ENCODE data around the gene CARD8. TPM values are rescaled to one million over a fixed set of nuclear protein-coding genes. Genes with fewer than 3 reads are reported as not detected.
A peak's percentile ranks its signal among the peaks of the same experiment; 100 is the strongest.

Gene CARD8
- total RNA-seq, 4 donors from 2014 or later, result 13.1 to 48.4 (median 29.4) TPM

- WGBS, 2 donors (ENCODE audit: low coverage in 1 of 2), result 73 to 79% methylated on average over 6 to 13 of the region's 13 CpGs
- Histone ChIP-seq H3K4me3 (no peak overlapping the region), H3K27ac (no peak overlapping the region), H3K4me1 (no peaks in the 10 kb centered on the region), H3K27me3 (no peaks in the 10 kb centered on the region), H3K9me3 (no peaks in the 10 kb centered on the region), H3K36me3 (no peaks in the 10 kb centered on the region)
- peak; percentile 26 for DNase-seq
- TF ChIP-seq POLR2A (IDR thresholded peaks at IDR 0.05) (no peak), POLR2AphosphoS5 (IDR thresholded peaks at IDR 0.05) (no peak), EP300 (IDR thresholded peaks at IDR 0.05; ENCODE audit: low read depth) (no peak)
- in situ Hi-C loops (cut with MboI; ENCODE audit: low pct_ligation_motif_present in 1 of 4, low pct_unique_long_range_greater_than_20kb in 1 of 4, low sequenced_read_pairs in 3 of 4), result no loop called here
- intact Hi-C loops (cut with DNase I; ENCODE audit: low total_unique reads), result no loop called here
These were observed 65.3 kb downstream of the CARD8 start for GRCh38 chr19:48190288-48190884.

DNA sequence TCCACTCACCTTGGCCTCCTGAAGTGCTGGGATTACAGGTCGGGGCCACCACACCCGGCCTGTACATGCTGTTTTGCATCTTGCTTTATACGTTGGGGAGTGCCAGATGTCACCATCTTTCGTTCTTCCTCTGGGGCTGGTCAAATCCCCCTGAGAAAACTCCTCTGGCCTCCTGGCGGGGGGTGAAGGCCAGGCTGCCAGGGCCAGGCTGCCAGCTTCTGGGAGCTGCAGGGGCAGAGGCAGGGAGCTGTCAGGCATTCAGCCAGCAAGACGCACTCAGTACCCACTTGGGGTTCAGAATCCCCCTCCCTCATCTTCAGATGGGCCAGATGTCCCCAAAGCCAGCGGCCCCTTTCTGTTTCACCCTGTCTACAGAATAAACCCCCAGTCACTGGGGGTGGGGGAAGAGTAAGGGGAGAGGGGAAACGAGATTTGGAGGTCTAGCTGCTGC, 69.1 kb downstream of the CARD8 start:
- H3K27me3 ChIP-seq, result no peaks in the 10 kb centered on the region
- H3K27ac ChIP-seq, result no peak overlapping the region
- TF ChIP-seq EP300 (IDR thresholded peaks at IDR 0.05; ENCODE audit: low read depth), result no peak
- TF ChIP-seq, protein P1, sequence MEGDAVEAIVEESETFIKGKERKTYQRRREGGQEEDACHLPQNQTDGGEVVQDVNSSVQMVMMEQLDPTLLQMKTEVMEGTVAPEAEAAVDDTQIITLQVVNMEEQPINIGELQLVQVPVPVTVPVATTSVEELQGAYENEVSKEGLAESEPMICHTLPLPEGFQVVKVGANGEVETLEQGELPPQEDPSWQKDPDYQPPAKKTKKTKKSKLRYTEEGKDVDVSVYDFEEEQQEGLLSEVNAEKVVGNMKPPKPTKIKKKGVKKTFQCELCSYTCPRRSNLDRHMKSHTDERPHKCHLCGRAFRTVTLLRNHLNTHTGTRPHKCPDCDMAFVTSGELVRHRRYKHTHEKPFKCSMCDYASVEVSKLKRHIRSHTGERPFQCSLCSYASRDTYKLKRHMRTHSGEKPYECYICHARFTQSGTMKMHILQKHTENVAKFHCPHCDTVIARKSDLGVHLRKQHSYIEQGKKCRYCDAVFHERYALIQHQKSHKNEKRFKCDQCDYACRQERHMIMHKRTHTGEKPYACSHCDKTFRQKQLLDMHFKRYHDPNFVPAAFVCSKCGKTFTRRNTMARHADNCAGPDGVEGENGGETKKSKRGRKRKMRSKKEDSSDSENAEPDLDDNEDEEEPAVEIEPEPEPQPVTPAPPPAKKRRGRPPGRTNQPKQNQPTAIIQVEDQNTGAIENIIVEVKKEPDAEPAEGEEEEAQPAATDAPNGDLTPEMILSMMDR (IDR thresholded peaks at IDR 0.05), result no peak
- no peak for TF ChIP-seq POLR2A (IDR thresholded peaks at IDR 0.05)
- no peak for TF ChIP-seq POLR2AphosphoS5 (IDR thresholded peaks at IDR 0.05)
- H3K4me1 ChIP-seq, result no peaks in the 10 kb centered on the region
- 74% methylated on average over 8 of the region's 8 CpGs; no CpG with 5 or more reads in 1 of the 2 donors for WGBS, 2 donors (ENCODE audit: low coverage in 1 of 2)
- no peak overlapping the region for H3K4me3 ChIP-seq
- intact Hi-C loops (cut with DNase I; ENCODE audit: low total_unique reads) (no loop called here), in situ Hi-C loops (cut with MboI; ENCODE audit: low pct_ligation_motif_present in 1 of 4, low pct_unique_long_range_greater_than_20kb in 1 of 4, low sequenced_read_pairs in 3 of 4) (no loop called here)
- DNase-seq, result no peak
- peaks cover 0 to 4% of the 10 kb centered on the region in 2 donors for H3K9me3 ChIP-seq
- H3K36me3 ChIP-seq, result peaks cover 0 to 4% (median 2%) of the 10 kb centered on the region in 4 donors

GRCh38 chr19:48186015-48186414, 69.7 kb downstream of the CARD8 start:
- intact Hi-C loops (cut with DNase I; ENCODE audit: low total_unique reads), result no loop called here
- H3K4me3 ChIP-seq, result no peak overlapping the region
- no peaks in the 10 kb centered on the region for H3K4me1 ChIP-seq
- H3K9me3 ChIP-seq, result peaks cover 0 to 9% of the 10 kb centered on the region in 2 donors
- H3K36me3 ChIP-seq, result peaks cover 0 to 9% (median 2%) of the 10 kb centered on the region in 4 donors
- in situ Hi-C loops (cut with MboI; ENCODE audit: low pct_ligation_motif_present in 1 of 4, low pct_unique_long_range_greater_than_20kb in 1 of 4, low sequenced_read_pairs in 3 of 4), result no loop called here
- no peaks in the 10 kb centered on the region for H3K27me3 ChIP-seq
- no peak for TF ChIP-seq POLR2AphosphoS5 (IDR thresholded peaks at IDR 0.05)
- TF ChIP-seq, protein P1 (IDR thresholded peaks at IDR 0.05), result no peak
- no peak for TF ChIP-seq EP300 (IDR thresholded peaks at IDR 0.05; ENCODE audit: low read depth)
- no peak for TF ChIP-seq POLR2A (IDR thresholded peaks at IDR 0.05)
- H3K27ac ChIP-seq, result no peak overlapping the region
- no peak for DNase-seq
- 85 to 100% methylated on average over 1 to 5 of the region's 5 CpGs for WGBS, 2 donors (ENCODE audit: low coverage in 1 of 2)

- H3K27ac ChIP-seq, result no peak overlapping the region
- no peaks in the 10 kb centered on the region for H3K27me3 ChIP-seq
- intact Hi-C loops (cut with DNase I; ENCODE audit: low total_unique reads), result no loop called here
- H3K36me3 ChIP-seq, result peaks cover 0 to 10% (median 2%) of the 10 kb centered on the region in 4 donors
- in situ Hi-C loops (cut with MboI; ENCODE audit: low pct_ligation_motif_present in 1 of 4, low pct_unique_long_range_greater_than_20kb in 1 of 4, low sequenced_read_pairs in 3 of 4), result no loop called here
- H3K9me3 ChIP-seq, result peaks cover 0 to 9% of the 10 kb centered on the region in 2 donors
- WGBS, 2 donors (ENCODE audit: low coverage in 1 of 2), result 94% methylated on average over 9 of the region's 9 CpGs; no CpG with 5 or more reads in 1 of the 2 donors
- H3K4me1 ChIP-seq, result no peaks in the 10 kb centered on the region
- DNase-seq, result no peak
- no peak overlapping the region for H3K4me3 ChIP-seq
- TF ChIP-seq POLR2A (IDR thresholded peaks at IDR 0.05), result no peak
- TF ChIP-seq, protein P1 (IDR thresholded peaks at IDR 0.05), result no peak
- TF ChIP-seq EP300 (IDR thresholded peaks at IDR 0.05; ENCODE audit: low read depth), result no peak
- no peak for TF ChIP-seq POLR2AphosphoS5 (IDR thresholded peaks at IDR 0.05)
These were observed 72.4 kb downstream of the CARD8 start for GRCh38 chr19:48183356-48183755.

Data from transverse colon (tissue), 4 donors.